HEK293T (cell line): ENCODE results near the gene MAFB.
"Not testable (repeated sequence)": the region's sequence is repeated elsewhere in the genome, so short reads cannot be mapped to it uniquely, and the experiment has no call there.

Source experiments
- CTCF ChIA-PET: fragments of 350-600 bp; formaldehyde crosslinking; extraction: SDS; loops from one replicate; lab custom pipeline; 2021; ENCODE audit warnings: antibody characterized with exemption, inconsistent platforms; lab: Yijun Ruan, JAX
- POLR2A ChIA-PET: fragments of 350-600 bp; formaldehyde crosslinking; extraction: SDS; loops from one replicate; lab custom pipeline; 2020; ENCODE audit warnings: antibody characterized with exemption, inconsistent platforms; lab: Yijun Ruan, JAX
- DNase-seq: peaks from one replicate; pipeline ENCODE4 v3.0.0; 2012; ENCODE audit warnings: mixed read lengths; ENCODE audit errors: extremely low spot score
- ARNT ChIP-seq: fragments of 450-650 bp; IDR thresholded peaks from 2 replicates; pipeline ENCODE4 v1.6.1; 2017; ENCODE audit warnings: mild to moderate bottlenecking
- BHLHE40 ChIP-seq: fragments of 450-650 bp; IDR thresholded peaks from 2 replicates; pipeline ENCODE4 v1.6.1; 2016; ENCODE audit warnings: mild to moderate bottlenecking, moderate library complexity, borderline replicate concordance
- CTBP1 ChIP-seq: fragments of 450-650 bp; IDR thresholded peaks from 2 replicates; pipeline ENCODE4 v1.6.1; 2016; ENCODE audit warnings: borderline replicate concordance
- ELF4 ChIP-seq: fragments of 450-650 bp; IDR thresholded peaks from 2 replicates; pipeline ENCODE4 v1.6.1; 2017; ENCODE audit warnings: antibody characterized with exemption
- FOXA1 ChIP-seq: fragments of 450-650 bp; IDR thresholded peaks from 2 replicates; pipeline ENCODE4 v1.6.1; 2016; ENCODE audit warnings: mild to moderate bottlenecking
- FOXK2 ChIP-seq: fragments of 450-650 bp; IDR thresholded peaks from 2 replicates; pipeline ENCODE4 v1.6.1; 2016; ENCODE audit warnings: mild to moderate bottlenecking
- FOXM1 ChIP-seq: fragments of 450-650 bp; IDR thresholded peaks from 2 replicates; pipeline ENCODE4 v1.6.1; 2017; ENCODE audit warnings: mild to moderate bottlenecking, borderline replicate concordance
- HDGF ChIP-seq: fragments of 450-650 bp; IDR thresholded peaks from 2 replicates; pipeline ENCODE4 v1.6.1; 2017; ENCODE audit warnings: antibody characterized with exemption, borderline replicate concordance
- L3MBTL2 ChIP-seq: fragments of 450-650 bp; conservative IDR thresholded peaks from 2 replicates; pipeline ENCODE4 v1.6.1; 2016; ENCODE audit warnings: mild to moderate bottlenecking
- LEF1 ChIP-seq: fragments of 450-650 bp; IDR thresholded peaks from 2 replicates; pipeline ENCODE4 v1.6.1; 2017; ENCODE audit warnings: mild to moderate bottlenecking, borderline replicate concordance
- NFRKB ChIP-seq: fragments of 450-650 bp; IDR thresholded peaks from 2 replicates; pipeline ENCODE4 v1.6.1; 2016; ENCODE audit warnings: mild to moderate bottlenecking, moderate library complexity
- SP1 ChIP-seq: fragments of 450-650 bp; IDR thresholded peaks from 2 replicates; pipeline ENCODE4 v1.6.1; 2017
- SUZ12 ChIP-seq: fragments of 450-650 bp; IDR thresholded peaks from 2 replicates; pipeline ENCODE4 v1.6.1; 2016; ENCODE audit warnings: mild to moderate bottlenecking
- TARDBP ChIP-seq: fragments of 450-650 bp; IDR thresholded peaks from 2 replicates; pipeline ENCODE4 v1.6.1; 2016
- ZNF384 ChIP-seq: fragments of 450-650 bp; IDR thresholded peaks from 2 replicates; pipeline ENCODE4 v1.6.1; 2016
- TF ChIP-seq, protein P1 (sequence below): fragments of 450-650 bp; IDR thresholded peaks from 2 replicates; pipeline ENCODE4 v1.6.1; 2016

MAFB gene

DNA sequence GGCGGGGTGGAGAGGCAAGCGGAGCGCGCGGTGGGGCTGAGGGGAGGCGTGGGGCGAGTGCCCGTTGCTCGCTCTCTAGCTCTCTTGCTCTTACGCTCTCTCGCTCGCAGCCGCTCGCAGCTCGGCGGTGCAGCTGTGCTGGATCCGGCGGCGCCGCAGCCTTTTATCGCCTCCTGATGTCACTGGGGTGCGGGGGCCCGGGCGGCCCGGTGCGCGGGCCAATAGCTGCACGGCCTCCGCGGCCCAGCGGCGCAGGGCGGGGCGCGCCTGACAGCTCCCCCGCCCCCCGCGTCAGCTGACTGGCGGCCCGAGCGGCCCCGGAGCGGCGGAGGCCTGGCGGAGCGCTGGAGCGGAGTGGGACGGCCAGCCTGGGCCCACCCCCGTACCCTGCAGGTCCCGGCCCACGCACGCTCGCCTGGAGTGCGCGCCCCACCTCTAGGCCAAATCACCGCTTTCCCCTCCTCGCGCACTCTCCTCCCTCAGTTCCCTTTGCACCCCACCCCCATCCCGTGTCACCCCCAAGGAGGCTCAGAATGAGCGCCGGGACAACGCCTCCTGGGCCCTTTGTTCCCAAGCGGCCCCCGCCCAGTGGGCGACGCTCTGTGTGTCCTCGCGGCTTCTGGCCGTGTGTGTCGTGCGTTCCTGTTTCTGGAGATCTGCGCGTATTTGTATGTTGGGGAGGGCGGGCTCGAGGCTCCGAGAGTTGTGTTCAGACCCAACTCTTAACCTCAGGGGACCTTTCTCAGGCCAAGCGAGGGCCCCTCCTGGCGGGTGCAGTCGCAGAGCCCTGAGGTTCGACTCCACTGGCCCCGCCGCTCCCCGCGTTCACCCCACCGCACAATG is at the start of gene MAFB:
TSS of gene MAFB (minus strand) at position 137 of the 843 bp plus-strand sequence. CDS start 386 bp downstream, outside the sequence.
- CTCF ChIA-PET, result interaction anchor here (0.8 to 1.3 kb wide), 5 partner anchors 15 to 860 kb away, joined by 3 to 7 read pairs (median 3); no protein-coding TSS in a partner anchor
- peak; percentile 84 for DNase-seq
- POLR2A ChIA-PET, result interaction anchor here (1.0 to 1.5 kb wide), 6 partner anchors 12 to 50 kb away, joined by 3 to 5 read pairs (median 4); no protein-coding TSS in a partner anchor
- TF ChIP-seq TARDBP, result no peak
- peak; percentile 62 for TF ChIP-seq L3MBTL2
- no peak for TF ChIP-seq LEF1
- no peak for TF ChIP-seq SUZ12
- TF ChIP-seq ELF4, result no peak
- no peak for TF ChIP-seq ZNF384
- TF ChIP-seq FOXM1, result 0 out of 2 replicates have a peak, but pooled peaks have one; percentile 27

DNA sequence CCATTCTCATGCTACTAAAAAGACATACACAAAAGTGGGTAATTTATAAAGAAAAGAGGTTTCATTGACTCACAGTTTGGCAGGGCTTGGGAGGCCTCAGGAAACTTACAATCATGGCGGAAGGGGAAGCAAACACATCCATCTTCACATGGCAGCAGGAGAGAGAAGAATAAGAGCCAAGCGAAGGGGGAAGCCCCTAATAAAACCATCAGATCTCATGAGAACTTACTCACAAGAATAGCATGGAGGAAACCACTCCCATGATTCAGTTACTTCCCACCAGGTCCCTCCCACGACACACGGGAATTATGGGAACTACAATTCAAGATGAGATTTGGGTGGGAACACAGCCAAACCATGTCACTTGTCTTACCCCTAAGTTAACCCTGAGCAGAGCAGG is 47.4 kb upstream of the MAFB start:
- POLR2A ChIA-PET, CTCF ChIA-PET, DNase-seq: not testable (repeated sequence)

DNA sequence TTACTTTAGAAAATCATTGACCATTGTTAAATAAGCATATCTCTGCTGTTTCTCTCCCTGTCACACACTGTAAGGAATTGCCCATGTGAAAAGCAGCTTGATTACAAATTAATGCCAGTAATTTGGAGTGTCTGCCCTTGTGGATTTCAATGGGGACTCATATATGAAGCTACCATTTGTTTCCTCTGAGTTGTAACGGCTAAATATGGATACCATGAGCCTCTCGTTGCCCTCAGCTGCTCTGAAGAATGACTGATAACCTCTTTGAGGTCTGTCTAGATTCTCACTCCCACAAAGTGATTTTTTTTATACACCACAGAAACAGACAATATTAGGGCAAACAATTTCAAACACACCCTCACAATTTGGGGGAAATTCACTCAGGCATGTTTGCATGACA is 40.0 kb upstream of the MAFB start:
- ChIA-PET CTCF (no interaction called here), POLR2A (no interaction called here)
- DNase-seq, result no peak
- no peak for TF ChIP-seq ARNT
- no peak for TF ChIP-seq SP1
- no peak for TF ChIP-seq ZNF384
- no peak for TF ChIP-seq FOXK2
- no peak for TF ChIP-seq CTBP1
- no peak for TF ChIP-seq FOXA1
- no peak for TF ChIP-seq LEF1
- no peak for TF ChIP-seq BHLHE40
- TF ChIP-seq L3MBTL2, result no peak

DNA sequence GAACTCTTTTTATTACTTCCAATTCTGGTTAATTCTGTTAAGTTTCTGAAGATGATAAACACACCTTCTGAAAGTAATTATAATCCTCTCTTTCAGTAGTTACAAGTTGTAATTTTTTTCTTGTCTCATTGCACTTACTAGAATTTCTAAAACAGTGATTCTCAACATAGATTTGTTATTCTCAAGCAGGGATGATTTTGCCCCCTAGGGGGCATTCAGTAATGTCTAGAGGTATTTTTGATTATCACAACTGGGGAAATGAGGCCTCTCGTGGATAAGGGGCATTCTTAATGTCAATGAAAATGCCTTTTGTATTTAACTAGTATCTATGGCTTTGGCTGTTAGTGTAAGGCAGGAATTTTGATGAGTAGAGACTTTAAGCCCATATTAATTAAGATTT is 39.4 kb upstream of the MAFB start:
- ChIA-PET CTCF (no interaction called here), POLR2A (no interaction called here)
- TF ChIP-seq SUZ12 (no peak), LEF1 (no peak), ARNT (no peak), ELF4 (no peak), HDGF (no peak), SP1 (no peak), NFRKB (no peak), ZNF384 (no peak), TARDBP (no peak), FOXA1 (no peak), FOXK2 (no peak), CTBP1 (no peak), FOXM1 (no peak)
- TF ChIP-seq, protein P1, sequence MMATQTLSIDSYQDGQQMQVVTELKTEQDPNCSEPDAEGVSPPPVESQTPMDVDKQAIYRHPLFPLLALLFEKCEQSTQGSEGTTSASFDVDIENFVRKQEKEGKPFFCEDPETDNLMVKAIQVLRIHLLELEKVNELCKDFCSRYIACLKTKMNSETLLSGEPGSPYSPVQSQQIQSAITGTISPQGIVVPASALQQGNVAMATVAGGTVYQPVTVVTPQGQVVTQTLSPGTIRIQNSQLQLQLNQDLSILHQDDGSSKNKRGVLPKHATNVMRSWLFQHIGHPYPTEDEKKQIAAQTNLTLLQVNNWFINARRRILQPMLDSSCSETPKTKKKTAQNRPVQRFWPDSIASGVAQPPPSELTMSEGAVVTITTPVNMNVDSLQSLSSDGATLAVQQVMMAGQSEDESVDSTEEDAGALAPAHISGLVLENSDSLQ, result no peak
- DNase-seq, result no peak

DNA sequence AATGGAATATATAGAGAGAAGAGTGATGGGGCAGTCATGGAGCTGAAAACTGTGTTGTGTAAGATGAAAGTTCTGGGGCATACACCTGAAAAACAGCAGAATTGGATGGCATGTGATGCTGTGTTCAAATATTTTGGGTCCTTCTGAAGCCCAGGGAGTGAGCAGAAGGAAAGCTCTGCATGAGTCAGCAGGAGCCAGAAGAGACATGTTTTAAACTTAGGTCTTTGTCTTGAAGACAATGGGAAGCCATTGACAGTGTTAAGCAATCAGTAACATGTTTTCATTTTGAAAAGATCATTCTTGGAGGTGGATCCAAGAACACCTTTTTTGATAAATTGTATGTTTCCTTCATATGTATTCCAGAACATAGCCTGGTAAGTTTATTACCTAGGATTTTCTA is 38.9 kb upstream of the MAFB start:
- no peak for DNase-seq
- CTCF ChIA-PET, result no interaction called here
- no peak for TF ChIP-seq ARNT
- no peak for TF ChIP-seq HDGF
- no peak for TF ChIP-seq BHLHE40
- no peak for TF ChIP-seq FOXK2
- no peak for TF ChIP-seq CTBP1
- POLR2A ChIA-PET, result no interaction called here

DNA sequence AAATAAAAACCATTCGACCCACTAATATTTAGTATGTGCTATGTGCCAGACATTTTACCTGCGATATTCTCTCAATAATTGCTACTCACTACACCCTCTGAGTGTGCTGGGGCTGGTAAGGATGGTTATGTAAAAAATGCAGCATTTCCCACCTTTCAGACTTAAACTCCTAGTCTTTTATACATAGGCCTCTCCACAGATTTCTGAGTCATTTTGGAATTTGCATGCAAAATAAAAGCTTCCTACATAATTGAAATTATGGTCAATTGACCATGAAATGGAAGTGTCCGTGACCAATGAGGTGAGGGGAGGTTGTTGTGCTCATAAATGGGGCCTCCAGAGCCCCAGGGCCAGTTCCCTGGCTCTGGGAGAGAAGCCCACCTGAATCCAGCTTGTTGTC is 37.7 kb upstream of the MAFB start:
- no peak for DNase-seq
- CTCF ChIA-PET, result no interaction called here
- TF ChIP-seq ZNF384, result no peak
- TF ChIP-seq FOXM1, result no peak
- TF ChIP-seq L3MBTL2, result no peak
- TF ChIP-seq TARDBP, result no peak
- no peak for TF ChIP-seq CTBP1
- TF ChIP-seq FOXK2, result no peak
- TF ChIP-seq BHLHE40, result no peak
- TF ChIP-seq HDGF, result no peak
- no peak for TF ChIP-seq LEF1
- no peak for TF ChIP-seq SUZ12
- no peak for TF ChIP-seq NFRKB
- no peak for TF ChIP-seq SP1
- POLR2A ChIA-PET, result no interaction called here

DNA sequence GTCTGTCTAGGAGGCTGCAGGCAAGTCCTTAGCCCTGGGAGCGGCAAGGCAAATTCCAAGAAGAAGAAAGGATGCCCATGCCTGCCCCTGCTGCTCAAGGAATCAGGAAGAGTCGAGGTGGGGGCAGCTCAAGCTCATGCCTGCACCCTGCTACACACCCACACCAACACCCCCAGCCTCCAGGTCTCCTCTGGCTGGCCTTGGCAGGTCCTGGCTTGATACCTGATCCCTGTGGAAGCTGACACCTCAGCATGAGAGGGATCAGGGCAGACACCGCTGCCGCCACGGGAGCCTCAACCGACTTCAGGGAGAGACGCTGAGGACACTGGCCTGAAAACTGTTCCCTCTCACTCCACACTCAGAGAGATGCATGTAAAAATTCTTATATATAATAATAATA is 35.5 kb upstream of the MAFB start:
- no peak for TF ChIP-seq SP1
- TF ChIP-seq NFRKB, result no peak
- no peak for TF ChIP-seq SUZ12
- TF ChIP-seq ELF4, result no peak
- no peak for TF ChIP-seq BHLHE40
- no peak for TF ChIP-seq CTBP1
- TF ChIP-seq ZNF384, result no peak
- no peak for TF ChIP-seq TARDBP
- TF ChIP-seq, protein P1, result no peak
- no peak for TF ChIP-seq L3MBTL2
- TF ChIP-seq FOXA1, result no peak
- TF ChIP-seq FOXK2, result no peak
- TF ChIP-seq LEF1, result no peak
- no peak for TF ChIP-seq FOXM1
- no peak for TF ChIP-seq ARNT
- TF ChIP-seq HDGF, result no peak
- ChIA-PET POLR2A (no interaction called here), CTCF (interaction anchor here (1.6 kb wide), 1 partner anchor 17 kb away, joined by 5 read pairs; no protein-coding TSS in a partner anchor)
- DNase-seq, result no peak
